AG04450 (cell line): Measurements from ENCODE around the gene CIITA. TPM values are rescaled to one million over a fixed set of nuclear protein-coding genes. Genes with fewer than 3 reads are reported as not detected.
"Not testable (repeated sequence)": the region's sequence is repeated elsewhere in the genome, so short reads cannot be mapped to it uniquely, and the experiment has no call there.

Experiments used
- CTCF ChIA-PET: fragments of 300-600, 350-600 bp; formaldehyde crosslinking; extraction: SDS; loops from one replicate; lab custom pipeline; 2022; ENCODE audit warnings: antibody characterized with exemption, inconsistent platforms; lab: Charles Lee
- POLR2A ChIA-PET: fragments of 350-600 bp; formaldehyde crosslinking; extraction: SDS; loops from one replicate; lab custom pipeline; 2021; ENCODE audit warnings: antibody characterized with exemption, inconsistent platforms; lab: Yijun Ruan, JAX
- DNase-seq: peaks from one replicate; pipeline ENCODE4 v3.0.0-alpha.2; 2011; ENCODE audit warnings: low read depth, low spot score
- H3K27ac ChIP-seq: one replicate; pipeline ENCODE4 v1.5.1; 2012; ENCODE audit warnings: low read depth, low read length, control low read depth
- H3K27me3 ChIP-seq: one replicate; pipeline ENCODE4 v1.6.0; 2012; ENCODE audit warnings: low read length; ENCODE audit not compliant: control insufficient read depth, insufficient read depth
- H3K4me3 ChIP-seq: 2 replicates; pipeline ENCODE4 v1.5.1; 2011; ENCODE audit warnings: mild to moderate bottlenecking, low read depth, low read length, control low read depth
- H3K9me3 ChIP-seq: 2 replicates; pipeline ENCODE4 v1.5.1; 2012; ENCODE audit warnings: low read length; ENCODE audit not compliant: control insufficient read depth, insufficient read depth
- polyA plus RNA-seq: library from polyadenylated mRNA; depleted of rRNA; stranded (reverse); fragments of >200 nt; gene quantifications from 2 replicates; pipeline ENCODE4 v1.2.3, GENCODE V29; 2011
- TF ChIP-seq, protein P1 (sequence below): IDR thresholded peaks from 2 replicates; pipeline ENCODE4 v1.5.1; 2011; ENCODE audit warnings: low read depth, low read length, control low read depth, inconsistent platforms

CIITA gene
- polyA plus RNA-seq, 1 experiment: 0.04 TPM

DNA sequence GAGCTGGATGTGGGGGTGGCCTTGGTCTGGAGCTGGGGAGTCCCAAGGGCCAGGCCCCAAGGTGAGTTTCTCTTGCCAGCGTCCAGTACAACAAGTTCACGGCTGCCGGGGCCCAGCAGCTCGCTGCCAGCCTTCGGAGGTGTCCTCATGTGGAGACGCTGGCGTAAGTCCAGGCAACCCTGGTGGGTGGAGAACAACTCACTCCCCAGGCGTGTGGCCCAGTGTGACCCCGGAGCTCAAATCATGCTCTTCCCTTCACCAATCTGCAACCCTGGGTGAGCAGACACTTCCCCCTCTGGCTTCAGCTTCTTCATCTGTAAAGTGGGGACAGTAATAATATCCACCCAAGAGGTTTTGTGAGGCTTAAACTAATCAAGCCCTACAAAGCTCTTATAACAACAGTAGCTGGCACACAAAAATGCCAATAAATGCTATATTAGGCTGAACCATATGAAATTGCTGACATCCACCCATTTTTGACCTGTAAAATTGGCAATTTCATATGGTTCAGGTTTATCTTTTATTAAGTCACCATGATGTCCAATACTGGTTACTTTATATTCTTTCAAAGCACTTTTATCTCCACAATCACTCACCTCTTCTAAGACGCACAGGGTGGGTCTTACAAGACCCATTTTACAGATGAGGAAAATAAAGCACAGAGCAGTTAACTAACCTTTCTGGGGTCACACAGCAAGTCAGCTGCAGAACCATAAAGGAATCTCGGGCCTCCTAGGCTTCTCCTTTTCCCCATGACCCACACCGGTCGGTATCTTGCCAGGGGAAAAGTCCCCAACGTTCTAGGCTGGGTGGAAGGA, 45.5 kb downstream of the CIITA start:
- Histone ChIP-seq H3K27ac (no peak overlapping the region), H3K9me3 (no peaks in the 10 kb centered on the region; the same call in 1 of the 2 replicates), H3K4me3 (no peak overlapping the region), H3K27me3 (no peaks in the 10 kb centered on the region)
- DNase-seq: no peak
- TF ChIP-seq, protein P1, sequence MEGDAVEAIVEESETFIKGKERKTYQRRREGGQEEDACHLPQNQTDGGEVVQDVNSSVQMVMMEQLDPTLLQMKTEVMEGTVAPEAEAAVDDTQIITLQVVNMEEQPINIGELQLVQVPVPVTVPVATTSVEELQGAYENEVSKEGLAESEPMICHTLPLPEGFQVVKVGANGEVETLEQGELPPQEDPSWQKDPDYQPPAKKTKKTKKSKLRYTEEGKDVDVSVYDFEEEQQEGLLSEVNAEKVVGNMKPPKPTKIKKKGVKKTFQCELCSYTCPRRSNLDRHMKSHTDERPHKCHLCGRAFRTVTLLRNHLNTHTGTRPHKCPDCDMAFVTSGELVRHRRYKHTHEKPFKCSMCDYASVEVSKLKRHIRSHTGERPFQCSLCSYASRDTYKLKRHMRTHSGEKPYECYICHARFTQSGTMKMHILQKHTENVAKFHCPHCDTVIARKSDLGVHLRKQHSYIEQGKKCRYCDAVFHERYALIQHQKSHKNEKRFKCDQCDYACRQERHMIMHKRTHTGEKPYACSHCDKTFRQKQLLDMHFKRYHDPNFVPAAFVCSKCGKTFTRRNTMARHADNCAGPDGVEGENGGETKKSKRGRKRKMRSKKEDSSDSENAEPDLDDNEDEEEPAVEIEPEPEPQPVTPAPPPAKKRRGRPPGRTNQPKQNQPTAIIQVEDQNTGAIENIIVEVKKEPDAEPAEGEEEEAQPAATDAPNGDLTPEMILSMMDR: no peak
- ChIA-PET POLR2A (interaction anchor here (0.6 kb wide), 1 partner anchor 171 kb away, joined by 3 read pairs; no protein-coding TSS in a partner anchor), CTCF (no interaction called here)

DNA sequence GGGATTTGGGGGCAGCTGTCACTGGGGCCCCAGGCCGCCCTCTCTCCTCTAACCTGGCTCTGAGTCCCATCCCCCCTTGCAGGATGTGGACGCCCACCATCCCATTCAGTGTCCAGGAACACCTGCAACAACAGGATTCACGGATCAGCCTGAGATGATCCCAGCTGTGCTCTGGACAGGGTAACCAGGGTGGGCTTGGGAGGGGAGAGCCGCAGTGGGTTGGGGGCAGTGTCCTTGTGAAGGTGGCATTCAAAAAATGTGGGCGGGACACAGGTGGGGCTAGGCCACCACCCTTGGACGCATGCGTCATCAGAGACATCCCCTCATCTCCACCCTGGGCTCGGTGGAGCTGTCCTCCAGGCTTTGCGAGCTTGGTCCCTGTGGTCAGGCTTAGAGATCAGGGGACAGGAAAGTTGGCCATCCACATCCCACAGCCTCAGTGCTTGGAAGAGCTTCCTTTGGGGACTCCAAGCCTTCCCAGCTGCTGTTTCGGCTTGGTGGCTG, 46.2 kb downstream of the CIITA start:
- no peak overlapping the region for H3K27ac ChIP-seq
- H3K27me3 ChIP-seq: no peaks in the 10 kb centered on the region
- CTCF ChIA-PET: no interaction called here
- POLR2A ChIA-PET: no interaction called here
- H3K9me3 ChIP-seq: no peaks in the 10 kb centered on the region; the same call in 1 of the 2 replicates
- DNase-seq: no peak
- no peak overlapping the region for H3K4me3 ChIP-seq
- TF ChIP-seq, protein P1: no peak

- TF ChIP-seq, protein P1: no peak
- POLR2A ChIA-PET: no interaction called here
- no peak for DNase-seq
- no peaks in the 10 kb centered on the region for H3K27me3 ChIP-seq
- H3K9me3 ChIP-seq: no peaks in the 10 kb centered on the region; the same call in 1 of the 2 replicates
- H3K4me3 ChIP-seq: no peak overlapping the region
- H3K27ac ChIP-seq: no peak overlapping the region
- CTCF ChIA-PET: no interaction called here
Observed at GRCh38 chr16:10923650-10924214, 46.7 kb downstream of the CIITA start.

DNA sequence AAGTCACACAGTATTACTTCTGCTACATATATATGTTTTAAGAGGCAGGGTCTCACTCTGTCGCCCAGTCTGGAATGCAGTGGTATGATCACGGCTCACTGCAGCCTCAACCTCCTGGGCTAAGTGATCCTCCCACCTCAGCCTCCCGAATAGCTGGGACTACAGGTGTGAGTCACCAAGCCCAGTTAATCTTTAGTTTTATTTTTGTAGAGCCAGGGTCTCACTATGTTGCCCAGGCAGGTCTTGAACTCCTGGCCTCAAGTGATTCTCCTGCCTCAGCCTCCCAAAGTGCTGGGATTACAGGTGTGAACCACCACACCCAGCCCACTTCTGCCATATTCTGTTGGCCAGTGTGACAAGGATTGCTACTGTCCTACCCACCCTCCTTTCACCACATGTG, 48.3 kb downstream of the CIITA start:
- H3K27me3 ChIP-seq, H3K9me3 ChIP-seq, H3K4me3 ChIP-seq, H3K27ac ChIP-seq, DNase-seq, CTCF ChIA-PET: not testable (repeated sequence)
- POLR2A ChIA-PET: interaction anchor here (0.7 kb wide), 1 partner anchor 181 kb away, joined by 3 read pairs; the partner anchor contains the start of gene NUBP1

DNA sequence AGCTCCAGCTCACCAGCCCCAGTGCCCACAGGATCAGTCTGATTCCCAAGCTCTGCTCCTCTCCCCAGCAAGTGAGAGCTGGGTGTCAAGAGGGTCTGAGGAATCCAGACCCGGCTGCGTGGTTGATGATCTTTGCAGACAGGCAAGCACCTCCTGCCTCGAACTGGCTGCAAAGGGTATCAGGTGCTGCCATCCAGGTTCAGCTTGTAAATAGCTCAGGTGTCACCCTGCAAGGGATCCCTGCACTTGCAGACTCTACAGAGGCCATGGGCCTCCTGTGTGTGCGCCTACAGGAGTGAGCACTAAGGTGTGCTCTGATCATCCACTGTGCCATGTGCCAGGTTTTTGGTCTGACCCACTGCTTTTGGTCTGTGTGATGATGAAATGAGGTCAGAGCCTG, 49.1 kb downstream of the CIITA start:
- no peak for DNase-seq
- H3K27me3 ChIP-seq: no peaks in the 10 kb centered on the region
- CTCF ChIA-PET: no interaction called here
- TF ChIP-seq, protein P1: no peak
- POLR2A ChIA-PET: interaction anchor here (0.7 kb wide), 1 partner anchor 182 kb away, joined by 3 read pairs; the partner anchor contains the start of gene NUBP1
- no peak overlapping the region for H3K4me3 ChIP-seq
- H3K27ac ChIP-seq: no peak overlapping the region
- H3K9me3 ChIP-seq: no peaks in the 10 kb centered on the region; the same call in 1 of the 2 replicates
